GM19438 (cell line): ENCODE results near the gene SUV39H1.
A peak's percentile ranks its signal among the peaks of the same experiment; 100 is the strongest.
"Not testable (repeated sequence)": the region's sequence is repeated elsewhere in the genome, so short reads cannot be mapped to it uniquely, and the experiment has no call there.

Source experiments
- ATAC-seq: cut with Tn5 transposase; IDR thresholded peaks from one replicate; pipeline ENCODE4 v1.9.1; 2021; ENCODE audit warnings: low read depth; ENCODE audit not compliant: unreplicated experiment

SUV39H1 gene

GRCh38 chrX:48684134-48684533 is 12.4 kb upstream of the SUV39H1 start:
- no peak for ATAC-seq

- no peak for ATAC-seq
Observed at GRCh38 chrX:48685416-48685815, 11.1 kb upstream of the SUV39H1 start.

- ATAC-seq, result no peak
Observed at GRCh38 chrX:48688531-48689150, 7.9 kb upstream of the SUV39H1 start.

GRCh38 chrX:48689208-48689920 is 7.2 kb upstream of the SUV39H1 start:
- no peak for ATAC-seq

- ATAC-seq, result not testable (repeated sequence)
Observed at GRCh38 chrX:48691746-48692145, 4.8 kb upstream of the SUV39H1 start.

- no peak for ATAC-seq
Observed at GRCh38 chrX:48694776-48695533, 1.6 kb upstream of the SUV39H1 start.

GRCh38 chrX:48695534-48695896 is 1.0 kb upstream of the SUV39H1 start:
- ATAC-seq, result no peak

- no peak for ATAC-seq
Observed at GRCh38 chrX:48695925-48696300, 621 bp upstream of the SUV39H1 start.

GRCh38 chrX:48696909-48697727 is 584 bp downstream of the SUV39H1 start:
- peak; percentile 15 for ATAC-seq

- ATAC-seq, result no peak
Observed at GRCh38 chrX:48698306-48698705, 1.8 kb downstream of the SUV39H1 start.

- no peak for ATAC-seq
Observed at GRCh38 chrX:48700246-48700645, 3.7 kb downstream of the SUV39H1 start.

- no peak for ATAC-seq
Observed at GRCh38 chrX:48700951-48701653, 4.6 kb downstream of the SUV39H1 start.

- no peak for ATAC-seq
Observed at GRCh38 chrX:48702032-48702431, 5.5 kb downstream of the SUV39H1 start.

- no peak for ATAC-seq
Observed at GRCh38 chrX:48702716-48703115, 6.2 kb downstream of the SUV39H1 start.

- ATAC-seq, result no peak
Observed at GRCh38 chrX:48703228-48703627, 6.7 kb downstream of the SUV39H1 start.

GRCh38 chrX:48703642-48704481 is 7.3 kb downstream of the SUV39H1 start:
- no peak for ATAC-seq

- no peak for ATAC-seq
Observed at GRCh38 chrX:48705871-48706270, 9.3 kb downstream of the SUV39H1 start.

- no peak for ATAC-seq
Observed at GRCh38 chrX:48709522-48710112, 13.1 kb downstream of the SUV39H1 start.
